ENCODE results near the gene RNF213.
"Not testable (repeated sequence)": the region's sequence is repeated elsewhere in the genome, so short reads cannot be mapped to it uniquely, and the experiment has no call there.

The RNF213 gene

GRCh38 chr17:80274331-80274730 lies 13.7 kb downstream of the RNF213 start:
- no peak for DNase-seq

- no peak for DNase-seq
These were observed 14.3 kb downstream of the RNF213 start for GRCh38 chr17:80274871-80275449.

GRCh38 chr17:80275857-80276256 lies 15.2 kb downstream of the RNF213 start:
- not testable (repeated sequence) for DNase-seq

- DNase-seq, result no peak
These were observed 17.4 kb downstream of the RNF213 start for GRCh38 chr17:80277751-80278671.

GRCh38 chr17:80279895-80280294 lies 19.2 kb downstream of the RNF213 start:
- no peak for DNase-seq

- DNase-seq, result no peak
These were observed 20.9 kb downstream of the RNF213 start for GRCh38 chr17:80281516-80281915.

- DNase-seq, result no peak
These were observed 22.6 kb downstream of the RNF213 start for GRCh38 chr17:80283116-80283852.

- no peak for DNase-seq
These were observed 24.0 kb downstream of the RNF213 start for GRCh38 chr17:80284631-80285030.

GRCh38 chr17:80285237-80285920 lies 24.7 kb downstream of the RNF213 start:
- no peak for DNase-seq

- no peak for DNase-seq
These were observed 25.9 kb downstream of the RNF213 start for GRCh38 chr17:80286638-80286960.

- no peak for DNase-seq
These were observed 26.4 kb downstream of the RNF213 start for GRCh38 chr17:80287038-80287437.

- DNase-seq, result no peak
These were observed 27.3 kb downstream of the RNF213 start for GRCh38 chr17:80287806-80288567.

GRCh38 chr17:80289616-80290015 lies 29.0 kb downstream of the RNF213 start:
- no peak for DNase-seq

GRCh38 chr17:80290156-80290555 lies 29.5 kb downstream of the RNF213 start:
- no peak for DNase-seq

- no peak for DNase-seq
These were observed 30.6 kb downstream of the RNF213 start for GRCh38 chr17:80291260-80291659.

GRCh38 chr17:80291691-80292487 lies 31.2 kb downstream of the RNF213 start:
- DNase-seq, result no peak

- no peak for DNase-seq
These were observed 31.9 kb downstream of the RNF213 start for GRCh38 chr17:80292521-80292971.

- DNase-seq, result no peak
These were observed 33.6 kb downstream of the RNF213 start for GRCh38 chr17:80294210-80294609.

GRCh38 chr17:80294653-80295052 lies 34.0 kb downstream of the RNF213 start:
- no peak for DNase-seq

GRCh38 chr17:80295146-80295545 lies 34.5 kb downstream of the RNF213 start:
- DNase-seq, result no peak

GRCh38 chr17:80295559-80295958 lies 34.9 kb downstream of the RNF213 start:
- no peak for DNase-seq
